ENCODE data around the gene ZEB2.

DNA sequence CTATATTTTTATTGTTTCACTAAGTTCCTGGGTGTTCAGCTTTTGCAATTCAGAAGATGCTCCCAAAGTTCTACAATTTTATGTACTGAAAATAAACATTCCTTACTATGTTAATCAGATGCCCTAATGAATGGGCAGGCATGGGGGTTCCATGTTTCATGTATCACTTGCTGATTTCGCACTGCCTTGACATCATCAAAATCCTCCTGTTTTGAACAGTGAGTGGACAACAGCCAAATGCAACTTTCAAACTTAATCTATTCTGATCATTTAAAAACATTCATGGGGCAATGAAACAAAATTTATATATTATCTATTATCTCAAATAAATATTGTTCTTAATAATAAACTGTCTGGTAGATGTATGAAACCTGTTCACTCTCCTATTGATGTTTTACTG, 43.2 kb downstream of the ZEB2 start:
- TF ChIP-seq, protein P1, sequence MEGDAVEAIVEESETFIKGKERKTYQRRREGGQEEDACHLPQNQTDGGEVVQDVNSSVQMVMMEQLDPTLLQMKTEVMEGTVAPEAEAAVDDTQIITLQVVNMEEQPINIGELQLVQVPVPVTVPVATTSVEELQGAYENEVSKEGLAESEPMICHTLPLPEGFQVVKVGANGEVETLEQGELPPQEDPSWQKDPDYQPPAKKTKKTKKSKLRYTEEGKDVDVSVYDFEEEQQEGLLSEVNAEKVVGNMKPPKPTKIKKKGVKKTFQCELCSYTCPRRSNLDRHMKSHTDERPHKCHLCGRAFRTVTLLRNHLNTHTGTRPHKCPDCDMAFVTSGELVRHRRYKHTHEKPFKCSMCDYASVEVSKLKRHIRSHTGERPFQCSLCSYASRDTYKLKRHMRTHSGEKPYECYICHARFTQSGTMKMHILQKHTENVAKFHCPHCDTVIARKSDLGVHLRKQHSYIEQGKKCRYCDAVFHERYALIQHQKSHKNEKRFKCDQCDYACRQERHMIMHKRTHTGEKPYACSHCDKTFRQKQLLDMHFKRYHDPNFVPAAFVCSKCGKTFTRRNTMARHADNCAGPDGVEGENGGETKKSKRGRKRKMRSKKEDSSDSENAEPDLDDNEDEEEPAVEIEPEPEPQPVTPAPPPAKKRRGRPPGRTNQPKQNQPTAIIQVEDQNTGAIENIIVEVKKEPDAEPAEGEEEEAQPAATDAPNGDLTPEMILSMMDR (IDR thresholded peaks at IDR 0.05): no peak
- TF ChIP-seq POLR2A (IDR thresholded peaks at IDR 0.05): no peak
